GM19023 (cell line): ENCODE data around the gene REG4.

Source experiments
- ATAC-seq: cut with Tn5 transposase; IDR thresholded peaks from one replicate; pipeline ENCODE4 v1.9.1; 2021; ENCODE audit warnings: mild to moderate bottlenecking, moderate library complexity; ENCODE audit not compliant: unreplicated experiment

Gene REG4

DNA sequence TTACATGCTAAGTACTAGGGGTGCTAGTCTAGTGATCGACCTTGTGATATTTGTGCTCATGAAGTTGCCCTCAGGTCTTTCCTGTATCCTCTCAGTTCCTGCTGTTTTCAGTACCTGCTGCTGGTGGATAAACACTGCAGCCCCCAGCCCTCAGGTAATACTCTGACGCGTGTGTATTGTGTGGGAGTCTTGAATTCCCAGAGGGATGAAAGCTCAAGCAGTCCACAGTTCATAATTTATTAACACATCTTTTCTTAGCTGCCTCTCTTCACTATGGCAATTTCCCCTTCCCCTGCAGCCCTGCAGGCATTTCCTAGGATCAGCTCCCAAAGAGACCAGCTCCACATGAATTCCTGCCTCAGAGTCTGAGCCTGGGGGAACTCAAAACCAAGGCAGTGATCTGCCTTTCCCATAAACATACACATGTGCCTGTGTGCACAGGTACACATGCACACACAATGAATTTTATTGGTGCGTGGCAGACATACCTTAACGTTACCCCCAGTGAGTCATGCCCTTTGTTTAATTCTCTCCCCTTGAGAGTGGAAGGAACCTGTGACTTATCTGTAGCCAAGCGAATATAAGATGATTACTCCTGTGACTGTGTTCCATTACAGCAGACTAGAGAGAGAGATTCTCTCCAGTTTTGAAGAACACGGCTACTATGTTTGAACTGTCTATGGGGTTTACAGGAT is 28.5 kb downstream of the REG4 start:
- no peak for ATAC-seq

DNA sequence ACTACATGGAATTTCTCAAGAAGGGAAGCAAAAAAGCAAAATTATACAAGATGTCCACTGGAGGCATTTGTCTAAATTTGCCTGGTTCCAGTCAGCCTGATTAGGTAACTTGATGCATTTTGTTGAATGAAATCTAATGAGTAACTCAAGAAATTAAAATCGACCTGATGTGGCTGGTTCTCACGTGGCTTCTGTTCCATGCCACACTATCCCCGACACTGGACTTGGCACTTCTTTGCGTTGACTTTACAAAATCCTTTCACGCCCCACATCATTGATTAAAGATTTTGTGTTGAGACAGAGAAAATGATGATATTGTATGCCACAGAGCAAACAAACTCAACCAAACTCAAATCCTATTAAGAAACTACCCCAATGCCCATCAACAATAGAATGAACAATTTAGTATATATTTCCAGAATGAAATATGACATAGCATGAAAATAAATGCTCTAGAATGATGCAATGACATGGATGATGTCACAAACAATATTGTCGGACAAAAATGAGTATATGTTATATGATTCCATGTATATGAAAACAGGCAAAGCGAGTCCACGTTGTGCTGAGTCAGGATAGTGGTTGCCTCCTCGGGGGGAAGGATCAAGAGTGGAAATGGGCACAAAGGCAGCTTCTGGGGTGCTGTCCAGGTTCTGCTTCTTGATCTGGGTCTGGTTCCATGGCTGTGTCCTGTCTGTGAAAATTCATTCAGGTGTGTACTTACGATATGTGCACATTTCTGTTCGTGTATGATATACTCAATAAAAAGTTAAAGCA is 29.6 kb downstream of the REG4 start:
- no peak for ATAC-seq

- ATAC-seq: no peak
Observed at GRCh38 chr1:119779869-119780356, 31.3 kb downstream of the REG4 start.

DNA sequence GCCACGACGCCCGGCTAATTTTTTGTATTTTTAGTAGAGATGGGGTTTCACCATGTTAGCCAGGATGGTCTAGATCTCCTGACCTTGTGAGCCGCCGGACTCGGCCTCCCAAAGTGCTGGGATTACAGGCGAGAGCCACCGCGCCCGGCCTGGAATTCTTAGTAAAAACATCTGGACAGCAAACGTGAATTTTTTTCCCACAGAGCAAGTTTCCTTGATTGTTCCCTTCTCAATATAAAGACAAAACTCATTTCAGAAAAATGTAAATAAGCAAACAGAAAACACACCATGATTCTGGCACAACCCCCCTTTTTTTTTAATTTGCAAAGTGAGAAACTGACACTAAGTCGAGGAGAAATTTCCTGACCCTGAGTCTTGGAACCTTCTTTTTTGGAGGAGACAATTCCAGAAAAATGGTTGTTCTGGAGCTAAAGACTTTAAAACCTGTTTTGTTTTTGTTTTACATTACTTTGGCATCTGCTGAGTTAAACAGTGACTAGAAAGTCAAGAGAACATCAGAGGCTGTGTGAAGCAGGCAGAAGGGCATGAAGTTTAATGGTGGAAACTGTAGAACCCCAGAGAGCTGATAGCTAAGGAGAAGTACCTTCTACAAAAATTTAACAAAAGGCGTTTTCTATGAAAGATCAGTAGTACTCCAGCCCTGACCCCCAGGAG is 32.2 kb downstream of the REG4 start:
- ATAC-seq: no peak

GRCh38 chr1:119778359-119778758 is 32.9 kb downstream of the REG4 start:
- no peak for ATAC-seq

DNA sequence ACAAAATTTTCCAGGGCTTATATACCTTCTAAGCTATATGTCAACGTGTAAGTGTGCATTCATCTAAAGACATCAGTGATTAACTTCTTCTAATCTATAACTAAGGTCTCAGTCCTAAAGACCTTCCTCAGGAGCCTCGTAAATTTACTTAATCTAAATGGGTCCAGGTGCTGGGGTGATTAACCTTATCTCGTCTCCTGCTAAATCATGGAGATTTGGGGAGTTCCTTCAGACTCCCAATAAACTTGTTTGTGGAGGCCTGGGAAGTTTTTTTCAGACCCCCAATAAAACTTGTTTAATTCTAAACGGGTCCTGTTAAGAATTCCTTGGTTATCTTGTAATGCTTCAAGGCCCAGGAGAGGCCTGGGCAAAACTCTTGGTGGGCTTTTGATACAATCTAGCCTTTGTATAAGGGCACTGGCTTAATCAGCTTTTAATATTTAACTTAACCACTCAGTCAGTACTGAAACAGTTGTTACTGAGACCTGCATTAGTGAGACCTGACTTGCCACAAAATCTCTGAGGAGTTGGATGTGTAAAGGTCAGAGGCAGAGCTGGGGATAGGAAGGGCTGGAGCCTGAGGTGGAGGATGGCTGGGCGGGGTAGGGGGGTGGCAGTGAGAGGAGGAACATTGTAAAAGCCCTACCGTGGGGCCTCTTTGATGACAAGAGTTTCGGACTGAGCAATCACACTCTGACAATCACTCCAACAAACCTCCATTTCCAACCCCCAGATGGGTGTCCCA is 36.3 kb downstream of the REG4 start:
- ATAC-seq: no peak

GRCh38 chr1:119773711-119774241 is 37.5 kb downstream of the REG4 start:
- ATAC-seq: no peak

DNA sequence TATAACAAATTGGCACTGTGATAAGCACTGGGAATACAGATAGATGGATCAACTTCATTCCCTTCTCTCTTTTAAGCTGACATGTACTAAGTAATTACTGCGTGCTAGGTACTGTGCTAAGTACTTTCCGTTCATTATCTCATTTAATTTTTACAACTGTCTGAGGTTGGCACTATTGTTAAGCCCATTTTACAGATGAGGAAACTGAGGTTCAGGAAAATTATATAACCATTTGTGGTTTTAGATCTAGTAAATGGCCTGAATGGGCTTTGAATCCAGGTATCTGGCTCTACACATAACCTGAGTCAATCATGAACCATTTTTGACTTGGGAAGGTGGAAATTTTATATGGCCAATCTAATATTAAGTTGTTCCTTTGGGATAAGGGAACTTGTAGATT is 39.0 kb downstream of the REG4 start:
- ATAC-seq: no peak

GRCh38 chr1:119771770-119772169 is 39.5 kb downstream of the REG4 start:
- no peak for ATAC-seq

DNA sequence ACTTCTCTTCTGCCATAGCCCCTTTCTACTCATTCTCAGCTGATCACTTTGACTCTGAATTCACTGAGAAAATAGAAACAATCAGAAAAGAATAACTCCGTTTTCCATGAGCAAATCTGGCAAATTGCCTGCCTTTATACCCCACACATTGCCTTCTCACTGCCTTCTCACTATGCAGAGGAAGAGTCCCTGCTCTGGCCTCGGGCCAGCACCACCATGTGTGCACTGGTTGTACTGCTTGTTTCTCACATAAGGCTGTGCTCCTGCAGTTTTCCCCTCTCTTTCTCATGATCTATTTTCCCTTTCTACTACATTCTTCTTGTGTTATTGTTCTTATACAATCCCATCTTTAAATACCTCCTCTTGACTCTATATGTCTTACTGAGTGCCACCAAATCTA is 40.2 kb downstream of the REG4 start:
- no peak for ATAC-seq

- no peak for ATAC-seq
Observed at GRCh38 chr1:119768778-119769177, 42.5 kb downstream of the REG4 start, which contains the start of gene HMGCS2. Gene HMGCS2 (minus strand): TSS chr1:119768905. CDS start chr1:119768844, 61 bp downstream.

GRCh38 chr1:119767486-119767885 is 43.8 kb downstream of the REG4 start:
- no peak for ATAC-seq

DNA sequence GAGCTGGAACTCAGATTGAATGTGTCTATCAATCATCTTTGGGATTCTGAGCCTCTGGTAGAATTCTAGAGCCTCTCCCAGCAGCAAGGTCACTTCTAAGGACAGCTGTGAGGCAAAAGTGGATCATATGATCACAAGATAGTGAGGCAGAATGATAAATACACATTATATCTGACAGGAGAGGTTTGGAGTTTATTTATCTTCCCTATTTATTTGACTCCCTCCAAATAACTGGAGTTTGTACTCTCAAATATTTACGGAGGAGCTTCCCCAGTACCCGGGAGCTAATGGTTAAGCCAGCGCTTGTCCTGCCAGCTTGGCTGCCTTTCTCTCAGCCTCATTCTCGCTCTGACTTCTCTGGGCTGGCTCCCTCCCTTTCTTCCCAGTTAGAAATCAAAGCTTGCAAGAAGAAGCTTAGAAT is 44.9 kb downstream of the REG4 start:
- no peak for ATAC-seq

GRCh38 chr1:119764220-119764619 is 47.0 kb downstream of the REG4 start:
- no peak for ATAC-seq

DNA sequence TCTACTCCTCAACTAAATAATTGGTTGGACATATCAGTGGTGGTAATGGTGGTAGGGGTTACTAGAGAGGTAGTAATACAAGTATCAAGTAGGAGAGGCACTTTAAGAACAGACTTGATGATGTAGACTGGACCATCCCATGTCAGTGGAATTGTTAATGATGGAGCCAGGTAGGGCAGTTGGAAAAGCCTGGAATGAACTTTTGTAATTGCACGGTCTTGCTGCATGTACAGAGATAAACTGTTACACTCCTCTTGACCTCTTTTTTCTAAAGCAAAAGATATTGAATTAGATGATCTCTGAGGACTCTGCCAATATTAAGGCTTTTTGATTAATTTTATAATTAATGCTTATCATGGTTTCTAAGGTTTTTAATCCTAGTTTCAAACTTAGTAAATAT is 48.3 kb downstream of the REG4 start:
- ATAC-seq: no peak

- no peak for ATAC-seq
Observed at GRCh38 chr1:119762409-119762808, 48.9 kb downstream of the REG4 start.

DNA sequence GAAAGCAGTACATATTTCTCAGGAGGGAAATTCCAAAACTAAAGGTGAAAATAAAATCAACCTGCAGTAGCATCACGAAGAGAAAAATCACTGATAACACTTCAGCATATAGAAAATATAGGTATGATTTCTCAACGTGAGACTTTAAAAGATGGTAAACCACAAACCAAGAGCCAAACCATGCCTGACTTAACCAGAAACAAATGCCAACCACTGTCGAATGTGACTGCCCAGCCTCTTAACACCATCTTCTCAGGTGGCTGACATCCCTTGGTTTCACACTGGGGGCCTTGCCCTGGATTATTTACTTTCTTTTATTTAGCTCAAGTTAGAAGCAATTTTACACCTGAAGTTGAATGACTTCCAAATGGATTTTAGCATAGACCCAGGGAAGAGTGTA is 52.7 kb downstream of the REG4 start:
- ATAC-seq: no peak

DNA sequence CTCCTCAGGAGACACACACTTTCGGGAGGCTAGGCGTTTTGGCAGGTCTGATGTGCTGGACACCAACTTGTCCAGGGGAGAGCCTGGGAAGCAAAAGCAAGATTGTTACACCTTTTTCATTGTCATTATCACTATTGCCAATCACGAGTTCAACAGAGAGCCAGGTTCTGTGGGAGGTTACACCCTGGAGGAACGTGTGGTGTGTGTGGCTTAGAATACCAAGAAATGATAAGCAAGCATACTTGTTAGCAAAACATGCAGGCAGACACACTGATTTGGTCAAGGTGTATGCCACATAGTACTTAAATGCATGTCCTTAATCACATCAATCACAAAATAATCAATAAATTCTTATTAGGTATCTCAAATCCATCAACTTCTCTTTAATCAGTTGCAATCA is 58.7 kb downstream of the REG4 start:
- no peak for ATAC-seq

GRCh38 chr1:119748040-119748439 is 63.2 kb downstream of the REG4 start:
- ATAC-seq: no peak

GRCh38 chr1:119747451-119747850 is 63.8 kb downstream of the REG4 start:
- no peak for ATAC-seq

- no peak for ATAC-seq
Observed at GRCh38 chr1:119745034-119745433, 66.2 kb downstream of the REG4 start.
